Muscle layer of colon (tissue), 2 donors: ENCODE data around the gene RAPGEF4.

Experiments
- H3K27ac ChIP-seq: one replicate; pipeline ENCODE4 v1.7.0; 2013; ENCODE audit warnings: low read depth, mild to moderate bottlenecking, low read length, moderate library complexity
- H3K27me3 ChIP-seq, 2 donors: one replicate each; pipeline ENCODE4 v1.7.0; 2013; ENCODE audit warnings: low read length in 2 of 2, mild to moderate bottlenecking in 2 of 2; ENCODE audit not compliant: insufficient read depth in 2 of 2, control insufficient read depth in 1 of 2
- H3K36me3 ChIP-seq: one replicate; pipeline ENCODE4 v1.7.0; 2013; ENCODE audit warnings: mild to moderate bottlenecking, low read length; ENCODE audit not compliant: insufficient read depth
- H3K4me1 ChIP-seq: one replicate; pipeline ENCODE4 v1.7.0; 2013; ENCODE audit warnings: mild to moderate bottlenecking, low read length; ENCODE audit not compliant: insufficient read depth
- H3K4me3 ChIP-seq, 2 donors: one replicate each; pipeline ENCODE4 v1.7.0; 2013; ENCODE audit warnings: low read length in 2 of 2, low read depth in 1 of 2, mild to moderate bottlenecking in 1 of 2, moderate library complexity in 1 of 2
- H3K9ac ChIP-seq: one replicate; pipeline ENCODE4 v1.7.0; 2013; ENCODE audit warnings: low read length
- H3K9me3 ChIP-seq: one replicate; pipeline ENCODE4 v1.7.0; 2013; ENCODE audit warnings: mild to moderate bottlenecking, low read length
- donor health status: abdominal sarcoma.
- donor health status: Adenocarcinoma of cecum.

RAPGEF4 gene

DNA sequence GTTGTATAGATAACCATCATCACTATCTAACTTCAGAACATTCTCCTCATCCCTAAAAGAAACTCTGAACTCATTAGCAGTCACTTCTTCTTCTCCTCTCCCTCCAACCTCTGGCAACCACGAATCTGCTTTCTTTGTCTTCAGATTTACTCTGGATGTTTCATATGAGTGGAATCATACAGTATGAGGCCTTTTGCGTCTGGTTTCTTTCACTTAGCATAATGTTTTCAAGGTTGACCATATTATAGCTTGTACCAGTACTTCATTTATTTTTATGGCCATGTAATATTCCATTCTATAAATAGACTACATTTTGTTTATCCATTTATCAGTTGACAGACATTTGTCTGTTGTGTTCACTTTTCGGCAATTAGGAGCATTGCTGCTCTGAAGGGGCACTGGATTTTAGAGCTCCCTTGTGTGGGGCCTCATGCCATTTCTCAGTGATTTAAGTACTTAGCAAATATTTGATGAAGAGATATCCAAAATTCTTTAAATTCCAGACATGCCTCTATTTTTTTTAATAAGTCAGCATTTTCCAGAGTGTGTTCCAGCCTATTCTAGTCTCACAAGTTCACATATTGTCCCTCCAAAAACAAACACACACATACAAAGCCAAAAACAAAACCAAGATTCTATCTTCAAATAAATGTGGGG is 317.5 kb downstream of the RAPGEF4 start:
- no peaks in the 10 kb centered on the region for H3K36me3 ChIP-seq
- H3K4me3 ChIP-seq, result no peak overlapping the region
- peak overlapping the region; percentile 7 for H3K27ac ChIP-seq
- H3K27me3 ChIP-seq, result no peaks in the 10 kb centered on the region
- no peaks in the 10 kb centered on the region for H3K9me3 ChIP-seq
- H3K9ac ChIP-seq, result no peak overlapping the region
- H3K4me1 ChIP-seq, result peaks cover 28% of the 10 kb centered on the region

- no peak overlapping the region for H3K9ac ChIP-seq
- peaks cover 16% of the 10 kb centered on the region for H3K4me1 ChIP-seq
- H3K27ac ChIP-seq, result no peak overlapping the region
- no peak overlapping the region for H3K4me3 ChIP-seq
- no peaks in the 10 kb centered on the region for H3K36me3 ChIP-seq
- no peaks in the 10 kb centered on the region for H3K9me3 ChIP-seq
- H3K27me3 ChIP-seq, result no peaks in the 10 kb centered on the region
These were observed 318.8 kb downstream of the RAPGEF4 start for GRCh38 chr2:173054466-173054865.

DNA sequence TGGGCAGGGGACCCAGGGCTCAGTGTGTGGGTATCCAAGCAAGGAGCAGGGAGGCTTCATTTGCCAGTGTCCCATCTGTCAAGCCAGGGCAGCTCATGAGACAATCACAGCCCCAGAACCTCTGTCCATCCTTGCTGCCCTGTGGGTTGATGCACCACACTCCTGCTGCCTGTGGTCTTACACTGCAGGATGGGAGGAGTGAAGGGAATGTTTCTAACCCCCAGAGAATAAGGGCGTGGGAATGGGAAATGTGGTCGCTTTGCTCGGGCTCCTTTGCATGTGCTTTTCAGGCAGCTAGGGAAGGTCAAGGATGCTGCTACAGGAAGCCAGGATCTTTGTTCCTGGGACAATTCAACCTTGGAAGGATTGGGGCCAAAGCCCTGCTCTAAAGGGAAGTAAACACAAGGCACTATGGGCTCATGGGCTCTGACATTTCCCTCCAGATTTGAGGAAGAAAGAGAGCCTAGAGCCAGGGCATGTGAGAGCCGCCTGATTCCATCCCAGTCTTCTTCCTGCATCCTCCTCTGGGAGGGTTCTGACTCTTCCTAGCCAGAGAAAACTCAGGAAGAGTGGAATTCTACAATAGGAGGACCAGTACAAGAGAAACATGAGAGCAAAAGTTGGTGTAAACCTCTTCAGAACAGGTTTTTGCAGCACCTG is 321.2 kb downstream of the RAPGEF4 start:
- no peak overlapping the region for H3K4me3 ChIP-seq
- no peaks in the 10 kb centered on the region for H3K4me1 ChIP-seq
- no peaks in the 10 kb centered on the region for H3K27me3 ChIP-seq
- H3K9me3 ChIP-seq, result no peaks in the 10 kb centered on the region
- no peak overlapping the region for H3K9ac ChIP-seq
- no peak overlapping the region for H3K27ac ChIP-seq
- no peaks in the 10 kb centered on the region for H3K36me3 ChIP-seq

- Histone ChIP-seq H3K27ac (no peak overlapping the region), H3K4me3 (no peak overlapping the region), H3K36me3 (no peaks in the 10 kb centered on the region), H3K9ac (no peak overlapping the region), H3K27me3 (no peaks in the 10 kb centered on the region), H3K4me1 (no peaks in the 10 kb centered on the region), H3K9me3 (no peaks in the 10 kb centered on the region)
These were observed 322.5 kb downstream of the RAPGEF4 start for GRCh38 chr2:173058097-173058496.

DNA sequence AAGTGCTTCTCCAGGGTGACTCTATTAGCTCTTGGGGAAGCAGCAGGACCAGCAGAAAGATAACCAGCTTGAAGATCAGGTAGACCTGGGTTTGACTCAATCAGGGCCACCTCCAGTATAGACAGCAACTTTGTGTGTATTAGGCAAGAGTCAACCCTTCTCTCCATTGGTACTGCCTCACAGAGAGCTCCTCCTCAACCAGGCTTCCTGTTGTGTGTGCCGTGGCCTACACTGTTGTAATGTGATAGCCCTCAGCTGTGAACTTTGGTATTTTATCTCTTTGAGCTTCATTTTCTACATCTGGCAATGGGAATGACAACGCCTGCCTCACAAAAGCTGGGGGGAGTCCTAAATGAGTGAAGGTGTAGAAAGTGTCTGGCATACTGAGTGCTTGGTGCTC is 323.0 kb downstream of the RAPGEF4 start:
- H3K27ac ChIP-seq, result no peak overlapping the region
- H3K9me3 ChIP-seq, result no peaks in the 10 kb centered on the region
- H3K36me3 ChIP-seq, result no peaks in the 10 kb centered on the region
- H3K27me3 ChIP-seq, result no peaks in the 10 kb centered on the region
- no peaks in the 10 kb centered on the region for H3K4me1 ChIP-seq
- no peak overlapping the region for H3K4me3 ChIP-seq
- no peak overlapping the region for H3K9ac ChIP-seq

DNA sequence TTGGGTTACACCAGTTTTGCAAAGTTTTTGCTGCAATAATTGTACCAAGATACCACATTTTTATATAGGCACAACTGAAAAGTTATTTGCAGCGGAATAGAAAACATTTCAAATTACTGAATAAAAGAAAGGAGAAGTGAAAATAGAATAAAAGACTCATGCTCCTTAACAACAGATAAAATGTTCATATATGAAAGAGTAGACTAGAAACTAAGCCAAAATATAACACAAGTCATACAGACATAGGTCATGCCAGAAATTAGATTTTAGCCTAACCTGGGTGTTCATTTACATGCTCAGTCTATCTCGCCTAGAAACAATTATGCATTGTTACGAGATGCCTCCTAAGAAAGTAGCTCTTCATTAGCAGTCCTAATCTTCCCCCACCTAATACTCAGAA is 323.6 kb downstream of the RAPGEF4 start:
- no peaks in the 10 kb centered on the region for H3K4me1 ChIP-seq
- no peak overlapping the region for H3K4me3 ChIP-seq
- no peak overlapping the region for H3K9ac ChIP-seq
- H3K9me3 ChIP-seq, result no peaks in the 10 kb centered on the region
- no peaks in the 10 kb centered on the region for H3K27me3 ChIP-seq
- no peak overlapping the region for H3K27ac ChIP-seq
- H3K36me3 ChIP-seq, result no peaks in the 10 kb centered on the region

DNA sequence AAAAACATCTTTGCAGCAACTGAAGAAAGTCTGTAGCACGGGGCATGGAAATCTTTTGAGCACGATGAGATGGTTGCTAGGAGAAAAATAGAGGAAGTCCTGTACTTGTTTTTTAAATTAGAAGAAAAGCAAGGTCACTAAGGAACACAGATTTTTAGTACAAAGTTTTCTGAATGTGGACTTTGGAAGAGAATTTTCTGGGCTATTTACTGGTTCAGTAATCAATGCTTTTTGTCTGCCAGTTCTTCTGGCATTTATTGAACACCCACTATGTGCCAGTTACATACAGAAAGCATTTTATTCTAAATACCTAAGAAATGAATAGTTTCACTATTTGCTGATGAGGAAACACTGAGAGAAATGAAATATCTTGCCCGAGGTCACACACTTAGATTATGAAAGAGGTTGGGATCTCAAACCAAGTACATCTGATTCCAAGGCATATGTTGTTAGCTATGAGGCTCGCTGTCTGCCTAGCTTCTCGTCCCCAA is 324.4 kb downstream of the RAPGEF4 start:
- no peaks in the 10 kb centered on the region for H3K4me1 ChIP-seq
- no peaks in the 10 kb centered on the region for H3K36me3 ChIP-seq
- no peaks in the 10 kb centered on the region for H3K9me3 ChIP-seq
- H3K27me3 ChIP-seq, result no peaks in the 10 kb centered on the region
- no peak overlapping the region for H3K27ac ChIP-seq
- H3K9ac ChIP-seq, result no peak overlapping the region
- H3K4me3 ChIP-seq, result no peak overlapping the region

DNA sequence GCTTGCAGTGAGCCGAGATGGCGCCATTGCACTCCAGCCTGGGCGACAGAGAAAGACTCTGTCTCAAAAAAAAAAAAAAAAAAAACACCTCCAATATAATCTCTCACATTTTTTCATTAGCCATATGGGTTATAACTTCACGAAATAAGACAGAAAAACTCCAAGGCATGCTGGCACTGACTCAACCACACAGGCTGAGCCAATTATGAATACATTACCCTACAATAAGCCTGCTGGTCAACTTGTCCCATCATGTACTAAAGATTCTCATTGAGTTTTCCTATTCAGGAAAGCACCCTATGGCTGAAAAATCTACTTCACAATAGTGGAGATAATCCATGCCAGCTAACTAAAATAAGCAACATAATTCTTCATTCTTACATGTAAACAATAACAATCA is 327.2 kb downstream of the RAPGEF4 start:
- H3K27me3 ChIP-seq, result no peaks in the 10 kb centered on the region

DNA sequence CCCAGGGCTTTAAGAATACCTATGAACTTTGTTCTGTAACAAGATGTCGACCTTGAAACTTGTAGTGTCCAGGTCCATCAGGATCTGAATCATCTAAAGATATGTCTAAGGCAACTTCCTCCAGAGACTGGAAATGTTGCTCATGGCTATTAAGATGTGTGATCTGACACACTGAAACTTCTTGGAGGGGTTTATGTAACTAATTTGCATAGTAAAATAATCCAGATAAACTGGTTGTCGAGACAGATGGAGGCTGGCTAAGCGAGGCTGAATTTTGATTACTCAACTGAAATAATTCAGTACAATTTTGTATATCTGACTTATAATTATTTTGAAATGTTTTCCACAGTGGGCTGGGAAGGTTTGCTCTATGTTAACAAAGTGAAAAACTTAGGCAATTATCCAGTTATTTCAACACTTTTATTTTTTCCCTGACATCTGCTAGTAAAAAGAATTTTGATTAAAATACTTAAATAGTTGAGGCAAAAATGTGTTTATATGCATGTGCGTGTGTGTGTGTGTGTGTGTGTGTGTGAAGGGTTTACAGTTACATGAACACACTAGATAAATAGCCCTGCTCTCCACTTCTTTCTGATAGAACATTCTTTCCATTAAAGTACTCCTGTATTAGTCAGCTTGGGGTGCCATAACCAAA is 328.6 kb downstream of the RAPGEF4 start:
- Histone ChIP-seq H3K27me3 (no peaks in the 10 kb centered on the region), H3K27ac (no peak overlapping the region), H3K9ac (no peak overlapping the region), H3K9me3 (no peaks in the 10 kb centered on the region), H3K4me3 (no peak overlapping the region), H3K36me3 (no peaks in the 10 kb centered on the region), H3K4me1 (no peaks in the 10 kb centered on the region)

More for the DNA sequence above, 327.2 kb downstream of the RAPGEF4 start:
- no peak overlapping the region for H3K27ac ChIP-seq
- H3K4me1 ChIP-seq, result no peaks in the 10 kb centered on the region
- no peak overlapping the region for H3K4me3 ChIP-seq
- H3K9ac ChIP-seq, result no peak overlapping the region
- H3K36me3 ChIP-seq, result no peaks in the 10 kb centered on the region
- H3K9me3 ChIP-seq, result no peaks in the 10 kb centered on the region

GRCh38 chr2:173066887-173067676 is 331.4 kb downstream of the RAPGEF4 start:
- no peaks in the 10 kb centered on the region for H3K27me3 ChIP-seq
- H3K9me3 ChIP-seq, result no peaks in the 10 kb centered on the region
- no peak overlapping the region for H3K4me3 ChIP-seq
- H3K4me1 ChIP-seq, result no peaks in the 10 kb centered on the region
- H3K36me3 ChIP-seq, result no peaks in the 10 kb centered on the region
- no peak overlapping the region for H3K9ac ChIP-seq
- H3K27ac ChIP-seq, result no peak overlapping the region
